Stimulated activated CD4-positive, alpha-beta T cell treated with anti-CD3 and anti-CD28 coated beads, TNF-alpha, amount 100 ng/mL, for 4 hours (primary cell): Measurements from ENCODE around the gene SPTSSB.

ENCODE experiments used
- DNase-seq, 3 experiments: peaks; one replicate each; pipeline ENCODE4 v3.0.0-alpha.2; 2020; ENCODE audit warnings: low read depth in 3 of 3

SPTSSB gene

GRCh38 chr3:161392853-161393252 lies 21.5 kb upstream of the SPTSSB start:
- no peak for DNase-seq

- DNase-seq: no peak
Observed at GRCh38 chr3:161390200-161390599, 18.9 kb upstream of the SPTSSB start.

- DNase-seq: no peak
Observed at GRCh38 chr3:161389445-161390035, 18.2 kb upstream of the SPTSSB start.

- DNase-seq: no peak
Observed at GRCh38 chr3:161388855-161389254, 17.5 kb upstream of the SPTSSB start.

- no peak for DNase-seq
Observed at GRCh38 chr3:161386991-161387770, 15.9 kb upstream of the SPTSSB start.

- DNase-seq: peak in 1 of 3 experiments; percentile 6
Observed at GRCh38 chr3:161372321-161373260, 1.3 kb upstream of the SPTSSB start.

GRCh38 chr3:161369531-161369930 lies 1.8 kb downstream of the SPTSSB start:
- DNase-seq: no peak

GRCh38 chr3:161366094-161366493 lies 5.2 kb downstream of the SPTSSB start:
- no peak for DNase-seq

- DNase-seq: no peak
Observed at GRCh38 chr3:161358488-161358887, 12.8 kb downstream of the SPTSSB start.

- no peak for DNase-seq
Observed at GRCh38 chr3:161356287-161356686, 15.0 kb downstream of the SPTSSB start.

- DNase-seq: no peak
Observed at GRCh38 chr3:161355508-161355907, 15.8 kb downstream of the SPTSSB start.

GRCh38 chr3:161354554-161354953 lies 16.8 kb downstream of the SPTSSB start:
- no peak for DNase-seq

GRCh38 chr3:161351330-161351729 lies 20.0 kb downstream of the SPTSSB start:
- DNase-seq: no peak

- no peak for DNase-seq
Observed at GRCh38 chr3:161350916-161351315, 20.4 kb downstream of the SPTSSB start.

GRCh38 chr3:161349529-161350312 lies 21.6 kb downstream of the SPTSSB start:
- no peak for DNase-seq

GRCh38 chr3:161348796-161349400 lies 22.4 kb downstream of the SPTSSB start:
- DNase-seq: no peak

GRCh38 chr3:161347726-161348125 lies 23.6 kb downstream of the SPTSSB start:
- DNase-seq: no peak

GRCh38 chr3:161345023-161345422 lies 26.3 kb downstream of the SPTSSB start:
- DNase-seq: no peak

- no peak for DNase-seq
Observed at GRCh38 chr3:161343986-161344385, 27.3 kb downstream of the SPTSSB start.

GRCh38 chr3:161343540-161343939 lies 27.8 kb downstream of the SPTSSB start:
- DNase-seq: no peak

- no peak for DNase-seq
Observed at GRCh38 chr3:161342629-161343028, 28.7 kb downstream of the SPTSSB start.
